ENCODE results near the gene CADM2.
A peak's percentile ranks its signal among the peaks of the same experiment; 100 is the strongest.

The CADM2 gene

DNA sequence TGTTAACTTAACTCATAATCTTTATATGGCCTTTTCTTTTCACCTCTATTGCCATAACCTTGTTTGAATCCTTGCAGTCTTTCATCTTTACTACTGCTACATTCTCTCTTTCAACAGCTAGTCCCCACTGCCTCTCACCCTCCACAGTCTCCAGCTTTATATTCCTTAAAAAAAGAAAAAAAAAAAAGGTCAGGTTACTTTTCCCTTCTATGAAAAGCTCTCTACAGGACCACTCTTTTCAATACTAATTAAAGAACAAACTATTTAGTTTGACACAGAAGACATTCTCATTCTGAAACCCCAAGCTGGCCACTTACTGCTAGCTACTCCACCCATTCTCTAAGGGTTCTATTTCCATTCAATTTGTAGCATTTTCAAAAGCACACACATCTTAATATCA, 25.6 kb downstream of the CADM2 start:
- no peak for DNase-seq (ENCODE audit: low spot score)

DNA sequence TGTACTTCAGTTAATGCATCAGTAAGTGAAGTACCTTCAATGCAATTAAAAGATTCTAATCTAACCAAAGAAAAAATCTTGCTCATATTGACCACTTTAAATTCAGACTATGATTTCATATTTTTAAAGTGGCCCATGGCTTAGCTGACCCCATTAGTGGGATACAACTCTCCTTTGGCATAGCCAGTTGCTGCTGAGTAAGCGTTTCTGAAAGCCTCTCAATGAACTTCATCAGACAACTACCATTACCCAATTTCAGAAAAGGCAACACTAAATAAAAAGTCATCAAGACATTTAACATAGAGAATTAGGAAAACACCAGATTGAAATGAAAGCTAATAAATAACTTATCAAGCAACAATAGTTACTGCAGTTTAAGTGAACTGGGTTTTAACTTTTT, 27.0 kb downstream of the CADM2 start:
- DNase-seq (ENCODE audit: low spot score): no peak

GRCh38 chr3:84987706-84988504, 29.1 kb downstream of the CADM2 start:
- DNase-seq (ENCODE audit: low spot score): peak; percentile 52

DNA sequence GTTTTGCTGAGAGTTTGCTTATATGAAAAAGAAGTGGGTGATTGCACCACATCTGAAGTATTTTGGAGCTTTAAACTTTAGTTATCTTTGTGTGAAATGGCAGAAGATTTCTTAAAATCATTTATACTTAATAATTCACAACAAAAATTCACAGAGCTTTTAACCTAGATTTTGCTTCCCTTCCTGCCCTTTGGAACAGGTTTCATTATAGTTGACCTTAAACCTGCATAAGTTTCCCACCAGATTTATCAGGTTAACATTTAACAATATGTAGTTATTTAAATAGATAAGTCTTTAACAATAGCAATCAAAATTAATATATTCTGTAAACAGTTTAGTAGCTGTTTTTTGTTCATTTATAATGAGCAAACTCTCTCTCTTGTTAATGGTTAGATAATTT, 30.3 kb downstream of the CADM2 start:
- no peak for DNase-seq (ENCODE audit: low spot score)

- no peak for DNase-seq (ENCODE audit: low spot score)
Observed at GRCh38 chr3:84991422-84991900, 32.7 kb downstream of the CADM2 start.

DNA sequence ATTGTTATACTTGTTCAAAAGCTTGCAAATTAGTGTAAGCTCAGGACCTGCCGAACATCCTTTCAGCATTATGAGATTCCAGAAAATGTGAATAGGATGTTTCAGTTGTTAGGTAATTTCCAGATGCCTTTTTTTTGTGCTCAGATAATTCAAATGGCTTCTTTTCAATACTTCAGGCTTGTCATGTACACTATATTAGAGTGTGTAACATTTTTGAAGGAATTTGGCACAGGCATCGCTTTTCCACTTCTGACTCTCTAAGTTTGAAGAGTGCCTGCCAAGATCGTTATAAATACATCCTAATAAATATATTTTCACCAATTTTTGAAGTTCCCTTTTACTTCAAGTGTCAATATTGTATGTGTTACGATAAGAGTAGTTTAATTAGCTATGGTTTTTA, 35.2 kb downstream of the CADM2 start:
- no peak for DNase-seq (ENCODE audit: low spot score)

DNA sequence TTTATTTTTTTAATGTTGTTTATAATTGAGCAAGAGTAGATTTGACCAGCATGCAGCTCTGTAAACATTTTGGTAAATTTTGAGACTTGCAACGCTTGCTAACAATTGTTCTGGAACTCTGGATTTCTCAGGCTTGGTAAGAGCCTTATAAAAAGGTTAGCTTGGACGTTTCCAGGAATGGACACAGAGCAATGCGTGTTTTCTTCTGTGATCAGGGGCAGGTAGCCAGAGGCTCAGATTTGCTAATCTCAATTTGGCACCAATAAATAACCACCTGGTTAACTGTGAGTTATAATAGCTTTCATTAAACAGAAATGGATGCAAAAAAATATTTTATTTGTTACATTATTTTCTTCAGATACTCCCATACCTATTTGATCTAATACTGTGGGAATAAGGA, 39.8 kb downstream of the CADM2 start:
- DNase-seq (ENCODE audit: low spot score): peak; percentile 89

DNA sequence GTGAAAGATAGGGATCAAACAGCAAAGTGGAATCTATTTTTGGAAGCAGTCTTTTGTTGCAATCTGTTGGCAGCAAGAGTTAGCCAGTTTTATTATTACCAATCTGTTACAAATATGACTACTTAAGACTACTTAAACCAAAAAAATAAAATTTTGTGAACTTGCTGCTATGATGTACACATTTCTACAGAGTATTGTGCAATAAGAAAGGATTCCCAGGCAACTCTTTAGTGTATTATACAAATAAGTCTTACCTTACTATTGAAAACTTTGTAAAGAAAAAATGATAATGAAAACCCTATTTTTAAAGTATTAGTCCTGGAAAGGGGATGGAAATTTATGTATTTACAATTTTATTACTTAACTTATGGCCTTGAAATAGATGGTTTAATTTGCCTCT, 44.7 kb downstream of the CADM2 start:
- DNase-seq (ENCODE audit: low spot score): no peak

DNA sequence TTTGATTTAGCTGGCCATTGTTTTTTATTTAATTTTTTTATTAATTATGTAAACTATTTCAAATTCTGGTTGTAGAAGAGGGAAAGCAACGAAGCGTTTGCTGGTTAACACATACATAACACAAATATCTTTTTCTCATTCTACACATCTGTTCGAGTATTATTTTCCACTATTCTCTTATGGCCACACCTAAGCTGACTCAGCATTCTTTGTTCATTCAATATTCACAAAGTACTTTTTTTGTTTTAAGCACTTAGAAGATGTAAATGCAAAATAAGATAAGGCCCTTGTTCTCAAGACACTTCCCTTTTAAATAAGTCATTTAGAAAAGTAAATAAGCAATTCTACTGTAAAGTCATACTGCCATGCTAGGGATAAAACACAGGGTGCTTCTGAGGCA, 45.4 kb downstream of the CADM2 start:
- DNase-seq (ENCODE audit: low spot score): no peak

DNA sequence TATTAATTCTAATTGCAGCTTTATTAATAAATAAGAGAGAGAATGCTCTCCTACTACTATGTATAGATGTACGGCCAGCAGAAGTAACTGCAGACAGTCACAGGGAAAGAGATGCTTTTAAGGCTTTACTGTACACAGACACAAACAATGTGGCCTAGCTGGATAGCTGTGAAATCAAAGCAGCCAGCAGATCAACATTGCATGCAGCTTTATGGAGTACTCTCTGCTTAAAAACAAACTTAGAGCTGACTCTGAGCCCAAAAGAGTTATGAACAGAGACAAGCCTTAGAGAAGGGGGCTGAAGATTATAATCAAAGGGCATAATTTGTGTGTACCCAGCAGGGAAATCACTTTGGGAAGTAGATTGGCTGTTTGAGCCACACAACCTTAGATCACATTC, 47.2 kb downstream of the CADM2 start:
- peak; percentile 29 for DNase-seq (ENCODE audit: low spot score)

DNA sequence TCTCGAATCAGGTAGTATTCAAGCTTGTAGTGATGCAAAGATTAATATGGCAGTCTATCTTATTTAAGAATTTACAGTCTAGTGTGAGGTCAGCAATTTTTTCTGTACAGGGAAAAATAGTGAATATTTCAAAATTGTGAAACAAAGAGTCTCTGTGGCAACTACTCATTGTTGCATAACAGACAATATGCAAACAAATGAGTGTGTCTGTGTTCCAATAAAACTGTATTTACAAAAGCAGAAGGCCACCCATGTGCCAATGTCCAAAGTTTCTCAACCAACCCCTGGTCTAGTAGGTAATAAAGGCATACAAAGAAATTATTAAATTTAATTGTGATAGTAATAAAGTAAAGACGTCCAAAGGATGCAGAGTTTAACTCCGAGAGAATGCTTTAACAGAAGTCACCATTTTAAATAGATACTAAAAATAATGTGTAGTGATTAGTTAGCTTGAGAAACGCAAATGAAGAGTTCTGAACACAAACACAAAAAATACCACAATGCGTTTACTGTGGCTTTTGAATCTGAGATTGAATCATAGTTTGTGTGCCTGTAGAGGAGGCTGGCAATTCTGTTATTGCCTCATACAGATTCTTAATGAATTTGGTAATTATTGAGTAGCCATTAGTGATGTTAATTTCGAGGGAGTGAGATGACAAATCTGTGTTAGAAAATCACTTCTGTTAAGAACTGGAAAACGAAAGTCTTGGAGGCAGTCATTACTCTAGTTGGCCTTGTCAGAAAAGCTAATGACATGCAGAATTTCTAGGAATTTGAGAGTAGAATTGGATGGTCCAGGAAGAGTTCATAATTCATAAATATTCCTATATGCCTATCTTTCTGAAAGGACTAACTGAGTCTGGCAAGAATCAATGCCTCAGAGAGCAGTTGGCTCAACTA, 48.7 kb downstream of the CADM2 start:
- DNase-seq (ENCODE audit: low spot score): no peak

- no peak for DNase-seq (ENCODE audit: low spot score)
Observed at GRCh38 chr3:85020828-85021227, 62.0 kb downstream of the CADM2 start.

- no peak for DNase-seq (ENCODE audit: low spot score)
Observed at GRCh38 chr3:85030052-85030451, 71.3 kb downstream of the CADM2 start.

DNA sequence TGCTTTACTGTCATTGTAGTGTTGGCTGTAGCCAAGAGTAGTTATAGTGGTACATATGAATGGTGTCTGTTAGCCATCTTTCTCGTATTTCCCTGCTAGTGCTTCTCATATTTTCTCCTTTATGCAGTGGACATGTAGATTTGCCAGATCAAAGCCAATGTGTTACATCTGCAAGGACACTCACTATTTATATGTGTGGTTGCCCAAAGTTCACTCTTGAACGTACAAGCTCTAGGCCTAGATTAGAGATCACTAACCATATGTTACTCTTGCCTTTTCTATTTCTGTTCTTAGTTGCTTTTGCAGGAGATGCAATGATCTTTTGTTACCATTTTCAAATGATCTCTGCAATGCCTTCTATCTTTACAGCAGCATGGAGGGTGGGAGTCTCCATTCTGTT, 78.4 kb downstream of the CADM2 start:
- no peak for DNase-seq (ENCODE audit: low spot score)

DNA sequence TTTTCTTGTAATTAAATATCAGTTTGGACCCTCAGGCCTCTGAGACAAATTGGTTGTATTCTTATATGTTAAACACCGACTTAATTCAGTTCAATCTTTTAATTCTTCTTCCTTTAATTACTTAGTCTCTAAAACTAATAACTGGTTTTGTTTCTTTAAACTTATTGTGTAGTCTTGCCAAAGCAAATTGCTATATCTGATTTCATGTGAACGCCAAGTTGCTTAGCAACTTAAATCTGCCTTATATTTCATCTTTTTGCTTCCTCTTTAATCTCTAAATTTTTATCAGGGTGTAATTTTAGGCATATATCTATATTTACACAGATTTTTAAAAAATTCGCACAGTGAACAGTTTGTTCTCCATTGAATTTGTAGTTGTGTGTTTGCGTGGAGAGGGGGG, 82.2 kb downstream of the CADM2 start:
- DNase-seq (ENCODE audit: low spot score): no peak

DNA sequence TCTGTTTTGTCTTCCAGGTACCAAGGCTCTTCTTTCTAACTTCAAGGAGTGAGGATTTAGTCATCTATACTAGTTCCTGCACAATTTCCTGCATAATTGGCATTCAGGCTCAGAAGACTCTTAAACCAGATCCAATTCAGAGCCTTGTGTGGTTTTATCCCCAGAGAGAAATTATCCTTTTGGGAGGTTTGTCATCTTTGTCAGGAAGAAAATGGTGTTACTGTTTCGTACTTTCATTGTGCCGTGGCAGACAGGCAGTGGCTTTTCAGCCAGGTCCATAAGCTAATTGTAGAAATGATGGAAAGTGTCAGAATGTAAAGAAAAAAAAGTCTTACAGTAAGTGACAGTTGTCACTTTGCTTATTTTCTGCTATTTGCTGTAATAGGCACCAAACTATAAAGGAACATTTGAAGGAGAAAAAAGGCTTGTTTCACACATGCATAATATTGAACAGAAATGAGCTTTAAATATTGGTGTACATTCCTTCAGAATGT, 82.8 kb downstream of the CADM2 start:
- DNase-seq (ENCODE audit: low spot score): no peak

DNA sequence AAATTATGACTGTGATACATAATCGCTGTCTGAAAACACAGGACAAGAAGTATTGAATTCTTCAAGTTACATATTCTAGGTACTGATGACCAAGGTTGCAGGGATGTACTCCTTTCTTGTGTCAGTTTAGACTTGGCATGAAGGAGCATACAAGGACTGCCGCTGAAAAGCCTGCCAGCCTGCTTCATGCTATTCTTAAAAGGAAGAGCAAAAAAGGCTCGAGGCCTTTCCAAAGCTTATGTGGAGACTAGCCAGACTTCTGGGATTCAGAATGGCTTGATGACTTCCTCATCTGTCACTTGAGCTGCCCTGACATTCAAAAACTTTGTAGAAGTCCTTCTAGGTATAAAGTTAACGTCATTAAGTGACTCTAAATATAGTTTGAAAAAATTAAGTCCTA, 92.0 kb downstream of the CADM2 start:
- peak; percentile 55 for DNase-seq (ENCODE audit: low spot score)

DNA sequence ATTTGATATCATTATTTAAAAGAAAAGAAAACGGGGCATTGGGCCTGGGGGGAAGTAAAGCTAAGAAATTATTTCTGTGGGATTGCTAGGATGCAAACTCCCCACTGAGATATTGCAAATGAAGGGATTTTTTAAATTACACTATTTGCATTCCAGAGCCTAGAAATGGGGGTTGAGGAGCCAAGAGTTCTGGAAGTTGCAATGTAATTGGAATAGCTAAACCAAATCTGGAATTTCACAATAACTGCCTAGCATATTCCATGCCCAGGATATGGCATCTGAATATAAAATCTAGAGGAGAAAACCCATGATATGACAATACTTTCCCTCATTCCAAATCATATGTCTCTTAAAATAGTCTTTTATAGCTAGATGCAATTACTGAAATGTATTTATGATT, 93.0 kb downstream of the CADM2 start:
- DNase-seq (ENCODE audit: low spot score): no peak

- DNase-seq (ENCODE audit: low spot score): no peak
Observed at GRCh38 chr3:85053626-85054025, 94.8 kb downstream of the CADM2 start.

GRCh38 chr3:85054579-85054978, 95.8 kb downstream of the CADM2 start:
- no peak for DNase-seq (ENCODE audit: low spot score)

GRCh38 chr3:85068911-85069310, 110.1 kb downstream of the CADM2 start:
- no peak for DNase-seq (ENCODE audit: low spot score)

GRCh38 chr3:85074003-85074402, 115.2 kb downstream of the CADM2 start:
- no peak for DNase-seq (ENCODE audit: low spot score)

DNA sequence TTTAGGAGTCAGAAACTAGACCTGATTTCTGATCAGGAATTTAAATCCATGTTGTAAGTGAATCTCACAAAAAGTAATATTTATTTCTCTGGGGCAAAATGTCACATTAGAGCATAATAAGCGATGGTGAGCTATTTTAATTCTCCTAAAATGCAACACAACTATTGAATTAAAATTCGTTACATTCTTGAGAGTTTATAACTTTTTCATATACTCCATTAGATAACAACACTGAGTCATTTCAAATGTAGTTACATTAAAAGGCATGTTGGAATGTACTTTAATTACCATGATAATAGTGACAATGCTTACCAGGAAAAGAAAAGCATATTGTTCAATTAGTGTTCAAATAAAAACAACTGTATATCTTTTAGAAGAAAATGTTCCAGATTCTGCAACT, 116.9 kb downstream of the CADM2 start:
- no peak for DNase-seq (ENCODE audit: low spot score)
